Esophagus (tissue), 2 donors: ENCODE data around the gene CUL9. TPM values are rescaled to one million over a fixed set of nuclear protein-coding genes. Genes with fewer than 3 reads are reported as not detected.

Experiments used
- H3K27ac ChIP-seq, 2 donors: one replicate each; pipeline ENCODE4 v1.5.1; 2013; ENCODE audit warnings: low read depth in 2 of 2, mild to moderate bottlenecking in 2 of 2, inconsistent platforms in 1 of 2, low read length in 1 of 2, moderate library complexity in 1 of 2
- H3K27me3 ChIP-seq, 2 donors: one replicate each; pipeline ENCODE4 v1.6.1; 2013; ENCODE audit warnings: low read length in 2 of 2, control low read depth in 1 of 2, mild to moderate bottlenecking in 1 of 2; ENCODE audit not compliant: insufficient read depth in 2 of 2, control insufficient read depth in 1 of 2
- H3K36me3 ChIP-seq, 2 donors: one replicate each; pipeline ENCODE4 v1.6.1; 2013; ENCODE audit warnings: low read length in 1 of 2; ENCODE audit not compliant: control insufficient read depth in 2 of 2, insufficient read depth in 2 of 2
- H3K4me1 ChIP-seq, 2 donors: one replicate each; pipeline ENCODE4 v1.6.1; 2013; ENCODE audit warnings: low read length in 1 of 2; ENCODE audit not compliant: control insufficient read depth in 2 of 2, insufficient read depth in 2 of 2
- H3K4me3 ChIP-seq, 2 donors: one replicate each; pipeline ENCODE4 v1.5.1; 2013; ENCODE audit warnings: low read length in 2 of 2, mild to moderate bottlenecking in 2 of 2, low read depth in 1 of 2, moderate library complexity in 1 of 2
- H3K9me3 ChIP-seq, 2 donors: one replicate each; pipeline ENCODE4 v1.6.1; 2013; ENCODE audit warnings: mild to moderate bottlenecking in 2 of 2, low read depth in 1 of 2, low read length in 1 of 2, moderate library complexity in 1 of 2; ENCODE audit not compliant: control insufficient read depth in 2 of 2, insufficient read depth in 1 of 2
- WGBS, 2 donors: extraction: QIAGEN DNeasy Blood & Tissue Kit; methylation state at CpG; one replicate each; pipeline ENCODE4 v1.1.7; 2013; 5-methylcytosine and 5-hydroxymethylcytosine counted together
- polyA plus RNA-seq, 2 donors: library from polyadenylated mRNA; stranded (reverse); fragments of 200-250 nt; gene quantifications; one replicate each; pipeline ENCODE4 v1.2.3, GENCODE V29; 2013
- donor health status: healthy with polysubstance abuse.
- donor health status: Bipolar disorder and iron deficiency.

Gene CUL9
- polyA plus RNA-seq, 2 donors, result 26.6 to 64.9 TPM

- Histone ChIP-seq H3K27ac (no peak overlapping the region), H3K36me3 (peaks cover 2 to 28% of the 10 kb centered on the region in 2 donors), H3K4me1 (peaks cover 3 to 13% of the 10 kb centered on the region in 2 donors), H3K9me3 (no peaks in the 10 kb centered on the region), H3K27me3 (no peaks in the 10 kb centered on the region), H3K4me3 (no peak overlapping the region)
- 95% methylated on average over 10 of the region's 10 CpGs for WGBS, 2 donors
Measured at GRCh38 chr6:43188426-43188825, 6.4 kb downstream of the CUL9 start.

GRCh38 chr6:43189776-43190304 lies 7.8 kb downstream of the CUL9 start:
- no peaks in the 10 kb centered on the region for H3K9me3 ChIP-seq
- H3K27me3 ChIP-seq, result no peaks in the 10 kb centered on the region
- H3K36me3 ChIP-seq, result peaks cover 2 to 22% of the 10 kb centered on the region in 2 donors
- 84 to 86% methylated on average over 6 of the region's 6 CpGs for whole genome bisulfite sequencing, 2 donors
- H3K4me3 ChIP-seq, result no peak overlapping the region
- peaks cover 0 to 11% of the 10 kb centered on the region in 2 donors for H3K4me1 ChIP-seq
- H3K27ac ChIP-seq, result no peak overlapping the region

GRCh38 chr6:43192911-43193310 lies 10.9 kb downstream of the CUL9 start:
- H3K36me3 ChIP-seq, result peaks cover 10 to 28% of the 10 kb centered on the region in 2 donors
- no peaks in the 10 kb centered on the region for H3K9me3 ChIP-seq
- no peak overlapping the region for H3K27ac ChIP-seq
- no peak overlapping the region for H3K4me3 ChIP-seq
- peaks cover 0 to 3% of the 10 kb centered on the region in 2 donors for H3K4me1 ChIP-seq
- H3K27me3 ChIP-seq, result no peaks in the 10 kb centered on the region
- WGBS, 2 donors, result 93 to 95% methylated on average over 9 of the region's 9 CpGs

- H3K27ac ChIP-seq, result no peak overlapping the region
- no peak overlapping the region for H3K4me3 ChIP-seq
- 93% methylated on average over 5 of the region's 5 CpGs for WGBS, 2 donors
- peaks cover 0 to 3% of the 10 kb centered on the region in 2 donors for H3K4me1 ChIP-seq
- H3K9me3 ChIP-seq, result no peaks in the 10 kb centered on the region
- peaks cover 11 to 27% of the 10 kb centered on the region in 2 donors for H3K36me3 ChIP-seq
- H3K27me3 ChIP-seq, result no peaks in the 10 kb centered on the region
Measured at GRCh38 chr6:43193929-43194328, 11.9 kb downstream of the CUL9 start.

GRCh38 chr6:43196337-43196736 lies 14.3 kb downstream of the CUL9 start:
- Histone ChIP-seq H3K4me3 (no peak overlapping the region), H3K9me3 (no peaks in the 10 kb centered on the region), H3K4me1 (peaks cover 0 to 3% of the 10 kb centered on the region in 2 donors), H3K27ac (no peak overlapping the region), H3K27me3 (no peaks in the 10 kb centered on the region), H3K36me3 (peaks cover 17 to 40% of the 10 kb centered on the region in 2 donors)
- 88 to 89% methylated on average over 5 of the region's 5 CpGs for WGBS, 2 donors

GRCh38 chr6:43199912-43200311 lies 17.9 kb downstream of the CUL9 start:
- Histone ChIP-seq H3K4me1 (no peaks in the 10 kb centered on the region), H3K4me3 (no peak overlapping the region), H3K27ac (no peak overlapping the region), H3K36me3 (peaks cover 17 to 52% of the 10 kb centered on the region in 2 donors), H3K9me3 (no peaks in the 10 kb centered on the region), H3K27me3 (no peaks in the 10 kb centered on the region)
- WGBS, 2 donors, result 88 to 93% methylated on average over 6 of the region's 6 CpGs

GRCh38 chr6:43200541-43200940 lies 18.5 kb downstream of the CUL9 start:
- Histone ChIP-seq H3K4me3 (no peak overlapping the region), H3K27me3 (no peaks in the 10 kb centered on the region), H3K4me1 (no peaks in the 10 kb centered on the region), H3K9me3 (no peaks in the 10 kb centered on the region), H3K27ac (no peak overlapping the region), H3K36me3 (peaks cover 15 to 51% of the 10 kb centered on the region in 2 donors)
- WGBS, 2 donors, result 91 to 96% methylated on average over 6 of the region's 6 CpGs

GRCh38 chr6:43202451-43202850 lies 20.5 kb downstream of the CUL9 start:
- Histone ChIP-seq H3K4me1 (no peaks in the 10 kb centered on the region), H3K4me3 (no peak overlapping the region), H3K9me3 (no peaks in the 10 kb centered on the region), H3K27ac (no peak overlapping the region), H3K27me3 (no peaks in the 10 kb centered on the region), H3K36me3 (peaks cover 13 to 44% of the 10 kb centered on the region in 2 donors)
- WGBS, 2 donors, result 87 to 92% methylated on average over 5 of the region's 5 CpGs

- 91 to 96% methylated on average over 17 of the region's 17 CpGs for WGBS, 2 donors
- H3K4me1 ChIP-seq, result no peaks in the 10 kb centered on the region
- H3K27ac ChIP-seq, result no peak overlapping the region
- H3K4me3 ChIP-seq, result no peak overlapping the region
- H3K27me3 ChIP-seq, result no peaks in the 10 kb centered on the region
- no peaks in the 10 kb centered on the region for H3K9me3 ChIP-seq
- H3K36me3 ChIP-seq, result peaks cover 13 to 41% of the 10 kb centered on the region in 2 donors
Measured at GRCh38 chr6:43203029-43203717, 21.2 kb downstream of the CUL9 start.

GRCh38 chr6:43203718-43204095 lies 21.7 kb downstream of the CUL9 start:
- H3K4me1 ChIP-seq, result no peaks in the 10 kb centered on the region
- WGBS, 2 donors, result 95 to 96% methylated on average over 8 of the region's 8 CpGs
- H3K9me3 ChIP-seq, result no peaks in the 10 kb centered on the region
- H3K4me3 ChIP-seq, result no peak overlapping the region
- no peak overlapping the region for H3K27ac ChIP-seq
- H3K27me3 ChIP-seq, result no peaks in the 10 kb centered on the region
- H3K36me3 ChIP-seq, result peaks cover 10 to 37% of the 10 kb centered on the region in 2 donors
